Common myeloid progenitor, CD34-positive (primary cell): Measurements from ENCODE around the gene PRKCH.

Experiments used
- CTCF ChIA-PET: fragments of 350-600 bp; sonication (Branson Sonifier 250); formaldehyde crosslinking; loops from one replicate; lab custom pipeline; 2021; ENCODE audit warnings: antibody characterized with exemption; lab: Charles Lee
- POLR2A ChIA-PET: fragments of 350-600 bp; sonication (Branson Sonifier 250); formaldehyde crosslinking; loops from one replicate; lab custom pipeline; 2021; ENCODE audit warnings: antibody characterized with exemption; lab: Charles Lee
- DNase-seq, 3 donors: peaks; one replicate each; pipeline versions ENCODE4 v3.0.0 to v3.0.0-alpha.2; 2013
- H3K27ac ChIP-seq, 2 experiments: 1 replicate in 1 of 2; 2 replicates in 1 of 2; pipeline ENCODE4 v1.7.0; 2013; ENCODE audit warnings: inconsistent platforms in 2 of 2, low read length in 2 of 2, mild to moderate bottlenecking in 2 of 2, low read depth in 1 of 2, moderate library complexity in 1 of 2; ENCODE audit not compliant: severe bottlenecking in 2 of 2, insufficient read depth in 1 of 2, poor library complexity in 1 of 2
- H3K27me3 ChIP-seq, 5 experiments: replicated peaks in 2 of 5; 1 replicate in 3 of 5; 2 replicates in 2 of 5; pipeline versions ENCODE4 v1.6.1 to v1.7.0; 2013; ENCODE audit warnings: low read length in 4 of 5, mild to moderate bottlenecking in 2 of 5, moderate library complexity in 2 of 5, inconsistent platforms in 1 of 5; ENCODE audit not compliant: insufficient read depth in 5 of 5, control insufficient read depth in 4 of 5
- H3K36me3 ChIP-seq, 4 experiments: 1 replicate in 2 of 4; 2 replicates in 2 of 4; pipeline versions ENCODE4 v1.6.1 to v1.7.0; 2013; ENCODE audit warnings: low read length in 3 of 4, control low read depth in 1 of 4, mild to moderate bottlenecking in 1 of 4; ENCODE audit not compliant: control insufficient read depth in 4 of 4, insufficient read depth in 4 of 4
- H3K4me1 ChIP-seq, 4 experiments: 1 replicate in 3 of 4; 2 replicates in 1 of 4; pipeline versions ENCODE4 v1.6.1 to v1.7.1; 2013; ENCODE audit warnings: low read length in 3 of 4, mild to moderate bottlenecking in 3 of 4, control low read depth in 1 of 4, inconsistent platforms in 1 of 4, moderate library complexity in 1 of 4; ENCODE audit not compliant: control insufficient read depth in 4 of 4, insufficient read depth in 4 of 4; ENCODE audit errors: control extremely low read depth in 1 of 4
- H3K4me3 ChIP-seq, 7 experiments: 1 replicate in 4 of 7; 2 replicates in 3 of 7; pipeline versions ENCODE4 v1.5.1 to v1.7.0; 2013; ENCODE audit warnings: mild to moderate bottlenecking in 7 of 7, low read length in 6 of 7, moderate library complexity in 6 of 7, inconsistent platforms in 2 of 7, low read depth in 2 of 7, control low read depth in 1 of 7; ENCODE audit not compliant: insufficient read depth in 4 of 7, control insufficient read depth in 1 of 7; ENCODE audit errors: extremely low read depth in 1 of 7
- H3K9me3 ChIP-seq, 5 experiments: 1 replicate in 4 of 5; 2 replicates in 1 of 5; pipeline versions ENCODE4 v1.6.1 to v1.7.1; 2013; ENCODE audit warnings: low read length in 4 of 5, mild to moderate bottlenecking in 2 of 5, inconsistent platforms in 1 of 5, low read depth in 1 of 5, moderate library complexity in 1 of 5; ENCODE audit not compliant: control insufficient read depth in 4 of 5, insufficient read depth in 2 of 5; ENCODE audit errors: control extremely low read depth in 1 of 5
- WGBS: methylation state at CpG from one replicate; pipeline ENCODE4 v1.1.5; 2013; ENCODE audit not compliant: insufficient coverage; 5-methylcytosine and 5-hydroxymethylcytosine counted together

Gene PRKCH

GRCh38 chr14:61557262-61557661 is 235.9 kb downstream of the PRKCH start:
- ChIA-PET POLR2A (no interaction called here), CTCF (interaction anchor here (0.6 to 2.3 kb wide), 8 partner anchors 11 to 162 kb away, joined by 3 to 10 read pairs (median 4); no protein-coding TSS in a partner anchor)
- no peaks in the 10 kb centered on the region for H3K36me3 ChIP-seq
- H3K27me3 ChIP-seq, result no peaks in the 10 kb centered on the region
- H3K27ac ChIP-seq, result no peak overlapping the region
- 100% methylated on average over 1 of the region's 2 CpGs for WGBS
- no peaks in the 10 kb centered on the region for H3K9me3 ChIP-seq
- H3K4me3 ChIP-seq, result no peak overlapping the region
- no peak for DNase-seq
- H3K4me1 ChIP-seq, result peaks cover 6 to 33% (median 22%) of the 10 kb centered on the region in 4 experiments

GRCh38 chr14:61557854-61558253 is 236.5 kb downstream of the PRKCH start:
- Histone ChIP-seq H3K27me3 (no peaks in the 10 kb centered on the region), H3K9me3 (no peaks in the 10 kb centered on the region), H3K27ac (no peak overlapping the region), H3K4me1 (peaks cover 3 to 33% (median 20%) of the 10 kb centered on the region in 4 experiments), H3K4me3 (no peak overlapping the region), H3K36me3 (no peaks in the 10 kb centered on the region)
- CTCF ChIA-PET, result interaction anchor here (1.3 to 2.3 kb wide), 4 partner anchors 11 to 161 kb away, joined by 4 to 10 read pairs (median 6); no protein-coding TSS in a partner anchor
- POLR2A ChIA-PET, result no interaction called here
- no peak for DNase-seq
- WGBS, result 96% methylated on average over 5 of the region's 5 CpGs

GRCh38 chr14:61558271-61558670 is 236.9 kb downstream of the PRKCH start:
- H3K27ac ChIP-seq, result no peak overlapping the region
- no peak overlapping the region for H3K4me3 ChIP-seq
- peaks cover 3 to 32% (median 17%) of the 10 kb centered on the region in 4 experiments for H3K4me1 ChIP-seq
- H3K36me3 ChIP-seq, result no peaks in the 10 kb centered on the region
- no peaks in the 10 kb centered on the region for H3K9me3 ChIP-seq
- ChIA-PET CTCF (interaction anchor here (0.8 to 2.3 kb wide), 4 partner anchors 9 to 161 kb away, joined by 3 to 7 read pairs (median 4); no protein-coding TSS in a partner anchor), POLR2A (no interaction called here)
- no peaks in the 10 kb centered on the region for H3K27me3 ChIP-seq
- WGBS, result 98% methylated on average over 6 of the region's 6 CpGs
- DNase-seq, result no peak

GRCh38 chr14:61559641-61560201 is 238.3 kb downstream of the PRKCH start:
- Histone ChIP-seq H3K4me3 (no peak overlapping the region), H3K27ac (no peak overlapping the region), H3K4me1 (peaks cover 0 to 24% (median 18%) of the 10 kb centered on the region in 4 experiments), H3K36me3 (no peaks in the 10 kb centered on the region), H3K27me3 (no peaks in the 10 kb centered on the region), H3K9me3 (no peaks in the 10 kb centered on the region)
- 92% methylated on average over 12 of the region's 14 CpGs for WGBS
- ChIA-PET CTCF (interaction anchor here (0.9 to 2.3 kb wide), 3 partner anchors 9 to 166 kb away, joined by 3 to 7 read pairs (median 4); no protein-coding TSS in a partner anchor), POLR2A (no interaction called here)
- DNase-seq, result no peak

DNA sequence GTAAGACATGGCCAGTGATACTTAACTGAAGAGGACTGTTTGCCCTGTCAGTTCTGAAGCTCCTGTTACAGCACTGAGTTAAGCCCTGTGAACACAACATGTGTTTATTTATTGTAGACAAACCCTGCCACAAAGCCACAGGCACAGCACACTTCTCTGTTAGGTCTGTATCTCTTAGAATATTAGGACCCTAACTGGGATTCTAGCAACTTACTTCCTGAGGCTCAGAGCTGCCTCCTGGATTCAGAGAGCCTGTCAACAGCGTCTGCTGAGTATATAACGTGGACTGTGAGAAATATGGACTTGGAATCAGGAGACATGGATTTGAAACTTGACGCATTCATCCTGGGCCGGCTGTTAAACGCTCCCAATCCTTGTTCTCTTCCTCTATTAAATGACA is 238.9 kb downstream of the PRKCH start:
- H3K9me3 ChIP-seq, result no peaks in the 10 kb centered on the region
- no peaks in the 10 kb centered on the region for H3K36me3 ChIP-seq
- no peak overlapping the region for H3K4me3 ChIP-seq
- WGBS, result 60% methylated on average over 1 of the region's 5 CpGs
- no peak for DNase-seq
- H3K4me1 ChIP-seq, result peaks cover 0 to 26% (median 19%) of the 10 kb centered on the region in 4 experiments
- H3K27ac ChIP-seq, result no peak overlapping the region
- ChIA-PET CTCF (interaction anchor here (1.2 to 3.4 kb wide), 4 partner anchors 8 to 85 kb away, joined by 3 to 16 read pairs (median 10); no protein-coding TSS in a partner anchor), POLR2A (no interaction called here)
- H3K27me3 ChIP-seq, result no peaks in the 10 kb centered on the region

- no peak for DNase-seq
- no peaks in the 10 kb centered on the region for H3K27me3 ChIP-seq
- H3K4me3 ChIP-seq, result no peak overlapping the region
- peaks cover 0 to 26% (median 19%) of the 10 kb centered on the region in 4 experiments for H3K4me1 ChIP-seq
- H3K27ac ChIP-seq, result no peak overlapping the region
- ChIA-PET POLR2A (no interaction called here), CTCF (interaction anchor here (0.9 to 3.4 kb wide), 3 partner anchors 9 to 86 kb away, joined by 3 to 16 read pairs (median 12); no protein-coding TSS in a partner anchor)
- H3K36me3 ChIP-seq, result no peaks in the 10 kb centered on the region
- 100% methylated on average over 2 of the region's 3 CpGs for WGBS
- H3K9me3 ChIP-seq, result no peaks in the 10 kb centered on the region
These were observed 239.7 kb downstream of the PRKCH start for GRCh38 chr14:61561104-61561503.

DNA sequence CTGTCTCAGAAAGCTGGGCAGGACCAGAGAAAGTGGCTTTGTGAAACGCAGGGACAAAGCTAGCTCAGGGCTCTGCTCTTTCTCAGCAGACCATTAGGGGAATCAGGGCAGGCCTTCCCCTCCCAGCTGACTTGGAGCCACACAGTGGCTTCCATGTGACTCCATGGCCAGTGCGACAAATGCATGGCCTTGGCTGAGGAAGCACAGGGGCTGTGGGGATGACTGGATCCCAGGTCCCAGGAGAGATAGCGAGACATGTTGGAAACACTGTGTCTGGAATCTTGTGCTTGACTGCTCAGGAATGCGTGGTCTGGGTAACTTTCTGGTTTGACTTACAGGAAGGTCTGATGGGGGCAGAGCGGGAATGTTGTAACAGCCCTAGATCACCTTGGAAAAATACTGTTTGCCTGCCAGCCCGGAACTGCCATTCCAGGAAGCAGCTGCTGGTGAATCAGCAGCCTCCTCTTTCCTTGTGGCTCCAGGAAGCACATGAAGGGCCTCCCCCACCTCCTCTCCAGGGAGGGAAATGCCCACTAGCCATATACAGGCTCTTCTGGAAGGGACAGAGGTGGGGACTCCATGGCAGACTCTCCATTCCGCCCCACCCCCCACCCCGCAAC is 240.4 kb downstream of the PRKCH start:
- CTCF ChIA-PET, result interaction anchor here (0.9 to 3.4 kb wide), 3 partner anchors 9 to 86 kb away, joined by 3 to 16 read pairs (median 12); no protein-coding TSS in a partner anchor
- Histone ChIP-seq H3K27ac (no peak overlapping the region), H3K9me3 (no peaks in the 10 kb centered on the region), H3K4me3 (no peak overlapping the region), H3K36me3 (no peaks in the 10 kb centered on the region), H3K27me3 (no peaks in the 10 kb centered on the region), H3K4me1 (peaks cover 0 to 26% (median 19%) of the 10 kb centered on the region in 4 experiments)
- POLR2A ChIA-PET, result interaction anchor here (0.6 kb wide), 1 partner anchor 10 kb away, joined by 4 read pairs; no protein-coding TSS in a partner anchor
- WGBS, result 75% methylated on average over 6 of the region's 8 CpGs
- DNase-seq, result peak in 2 of 3 donors; percentile 10 to 31
